GM18517 (cell line): ENCODE results near the gene ESRRB.
"Not testable (repeated sequence)": the region's sequence is repeated elsewhere in the genome, so short reads cannot be mapped to it uniquely, and the experiment has no call there.

ENCODE experiments used
- ATAC-seq: cut with Tn5 transposase; IDR thresholded peaks from one replicate; pipeline ENCODE4 v1.9.1; 2021; ENCODE audit warnings: mild to moderate bottlenecking, moderate library complexity; ENCODE audit not compliant: unreplicated experiment

ESRRB gene

GRCh38 chr14:76536636-76537035, 160.7 kb downstream of the ESRRB start:
- not testable (repeated sequence) for ATAC-seq

GRCh38 chr14:76537906-76538647, 162.1 kb downstream of the ESRRB start:
- ATAC-seq, result no peak

GRCh38 chr14:76538648-76539008, 162.7 kb downstream of the ESRRB start:
- ATAC-seq, result no peak

- ATAC-seq, result no peak
Observed at GRCh38 chr14:76539130-76539529, 163.2 kb downstream of the ESRRB start.

GRCh38 chr14:76541594-76542219, 165.8 kb downstream of the ESRRB start:
- ATAC-seq, result no peak

- no peak for ATAC-seq
Observed at GRCh38 chr14:76546426-76547221, 170.7 kb downstream of the ESRRB start.

GRCh38 chr14:76547831-76548230, 171.9 kb downstream of the ESRRB start:
- ATAC-seq, result no peak

- no peak for ATAC-seq
Observed at GRCh38 chr14:76550534-76550933, 174.6 kb downstream of the ESRRB start.

- ATAC-seq, result no peak
Observed at GRCh38 chr14:76551116-76551515, 175.2 kb downstream of the ESRRB start.
